ENCODE measurements around the gene KRT84. TPM values are rescaled to one million over a fixed set of nuclear protein-coding genes. Genes with fewer than 3 reads are reported as not detected.

KRT84 gene
- polyA plus RNA-seq, 2 donors, result 0.02 TPM; not detected in 1

DNA sequence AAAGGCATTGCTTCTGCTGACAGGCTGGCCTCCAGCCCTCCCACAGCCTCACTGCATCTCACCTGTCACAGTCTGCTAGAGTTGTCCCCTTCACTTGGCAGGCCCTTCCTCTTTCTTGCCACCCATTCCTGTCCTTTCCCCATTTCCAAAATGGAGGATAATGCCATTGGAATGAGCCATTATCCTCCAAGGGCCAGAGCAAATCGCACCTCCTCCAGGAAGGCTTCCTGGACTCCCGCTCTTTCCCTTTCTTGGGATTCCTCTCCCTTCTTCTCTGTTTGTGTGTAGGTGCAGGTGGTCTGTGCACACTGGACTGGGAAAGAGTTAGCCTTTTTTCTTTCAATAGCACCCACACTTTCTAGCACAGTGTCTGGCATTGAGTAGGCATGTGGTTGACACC is 16.9 kb upstream of the KRT84 start:
- no peaks in the 10 kb centered on the region for H3K27me3 ChIP-seq (ENCODE audit: control insufficient read depth in 1 of 2, insufficient read depth in 2 of 2, low read length in 2 of 2)
- no peaks in the 10 kb centered on the region for H3K9me3 ChIP-seq (ENCODE audit: control insufficient read depth in 2 of 2, insufficient read depth in 1 of 2, low read depth in 1 of 2, low read length in 1 of 2)
- H3K4me1 ChIP-seq (ENCODE audit: control insufficient read depth in 2 of 2, insufficient read depth in 2 of 2, low read length in 1 of 2), result no peaks in the 10 kb centered on the region
- no peaks in the 10 kb centered on the region for H3K36me3 ChIP-seq (ENCODE audit: control insufficient read depth in 2 of 2, insufficient read depth in 2 of 2, low read length in 1 of 2)
- H3K27ac ChIP-seq (ENCODE audit: low read depth in 2 of 2, low read length in 1 of 2), result no peak overlapping the region
- H3K4me3 ChIP-seq (ENCODE audit: low read depth in 1 of 2, low read length in 2 of 2), result no peak overlapping the region
- WGBS, 2 donors, result 95 to 100% methylated on average over 2 of the region's 2 CpGs

DNA sequence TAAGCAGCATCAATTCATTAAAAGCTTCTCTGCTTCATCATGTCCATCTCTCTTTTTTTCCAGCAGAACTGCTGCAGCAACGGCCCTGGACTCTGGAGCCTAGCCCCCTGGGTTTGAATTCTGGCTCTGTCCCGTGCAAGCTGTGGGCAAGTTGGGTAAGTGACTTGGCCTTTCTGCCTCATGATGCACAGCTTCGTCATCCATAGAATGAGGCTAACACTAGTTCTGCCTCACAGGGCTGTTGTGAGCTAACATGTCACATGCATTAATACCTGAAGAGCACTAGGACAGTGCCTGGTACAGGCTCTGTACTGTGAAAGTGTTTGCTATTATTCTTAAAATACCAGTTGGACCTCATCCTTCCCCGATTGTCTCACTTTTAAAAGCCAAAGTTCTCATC is 16.5 kb upstream of the KRT84 start:
- Histone ChIP-seq H3K27ac (ENCODE audit: low read depth in 2 of 2, low read length in 1 of 2) (no peak overlapping the region), H3K27me3 (ENCODE audit: control insufficient read depth in 1 of 2, insufficient read depth in 2 of 2, low read length in 2 of 2) (no peaks in the 10 kb centered on the region), H3K4me1 (ENCODE audit: control insufficient read depth in 2 of 2, insufficient read depth in 2 of 2, low read length in 1 of 2) (no peaks in the 10 kb centered on the region), H3K36me3 (ENCODE audit: control insufficient read depth in 2 of 2, insufficient read depth in 2 of 2, low read length in 1 of 2) (no peaks in the 10 kb centered on the region), H3K4me3 (ENCODE audit: low read depth in 1 of 2, low read length in 2 of 2) (no peak overlapping the region), H3K9me3 (ENCODE audit: control insufficient read depth in 2 of 2, insufficient read depth in 1 of 2, low read depth in 1 of 2, low read length in 1 of 2) (no peaks in the 10 kb centered on the region)
- WGBS, 2 donors, result 81 to 83% methylated on average over 4 of the region's 4 CpGs

DNA sequence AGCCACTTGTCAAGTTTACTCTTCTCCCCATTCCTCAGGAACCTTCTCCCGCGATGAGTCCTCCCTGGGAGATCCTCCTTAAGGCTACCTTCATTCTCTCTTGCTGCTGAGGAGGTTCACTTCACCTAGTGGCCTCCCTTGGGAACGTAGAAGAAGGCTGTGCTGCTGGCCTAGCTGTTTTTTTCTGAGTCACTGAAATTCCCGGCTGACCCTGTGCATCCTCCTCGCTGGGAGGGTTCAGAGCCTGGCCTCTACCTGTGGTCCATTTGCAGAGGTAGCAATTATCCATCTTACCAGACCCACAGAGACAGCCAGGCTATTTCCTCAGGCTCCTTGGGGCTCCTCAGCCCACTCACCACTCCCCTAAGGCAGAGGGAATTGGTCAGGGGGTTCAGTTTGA is 16.1 kb upstream of the KRT84 start:
- no peak overlapping the region for H3K4me3 ChIP-seq (ENCODE audit: low read depth in 1 of 2, low read length in 2 of 2)
- H3K27me3 ChIP-seq (ENCODE audit: control insufficient read depth in 1 of 2, insufficient read depth in 2 of 2, low read length in 2 of 2), result no peaks in the 10 kb centered on the region
- H3K27ac ChIP-seq (ENCODE audit: low read depth in 2 of 2, low read length in 1 of 2), result no peak overlapping the region
- no peaks in the 10 kb centered on the region for H3K9me3 ChIP-seq (ENCODE audit: control insufficient read depth in 2 of 2, insufficient read depth in 1 of 2, low read depth in 1 of 2, low read length in 1 of 2)
- no peaks in the 10 kb centered on the region for H3K36me3 ChIP-seq (ENCODE audit: control insufficient read depth in 2 of 2, insufficient read depth in 2 of 2, low read length in 1 of 2)
- 76 to 86% methylated on average over 5 of the region's 5 CpGs for whole genome bisulfite sequencing, 2 donors
- H3K4me1 ChIP-seq (ENCODE audit: control insufficient read depth in 2 of 2, insufficient read depth in 2 of 2, low read length in 1 of 2), result no peaks in the 10 kb centered on the region

DNA sequence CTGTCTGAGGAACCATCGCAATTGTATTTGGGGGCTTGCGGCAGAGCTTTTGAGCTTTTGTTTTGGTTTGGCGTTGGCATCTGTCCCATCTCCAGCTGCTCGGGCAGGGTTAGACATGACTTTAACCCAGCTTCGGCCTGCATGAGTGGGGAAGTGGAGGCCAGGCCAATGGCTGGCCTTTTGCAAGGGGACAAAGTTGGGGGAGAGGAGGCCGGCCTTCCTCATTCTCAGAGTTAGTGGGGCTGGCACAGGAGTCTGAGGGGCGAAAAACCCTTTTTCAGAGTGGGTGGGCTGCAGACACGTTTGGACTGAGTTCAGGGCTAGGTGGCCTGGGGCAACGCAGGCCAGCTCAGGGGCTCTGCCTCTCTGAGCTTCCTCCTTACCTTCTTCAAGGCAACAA is 15.5 kb upstream of the KRT84 start:
- 84 to 90% methylated on average over 9 of the region's 9 CpGs for WGBS, 2 donors

DNA sequence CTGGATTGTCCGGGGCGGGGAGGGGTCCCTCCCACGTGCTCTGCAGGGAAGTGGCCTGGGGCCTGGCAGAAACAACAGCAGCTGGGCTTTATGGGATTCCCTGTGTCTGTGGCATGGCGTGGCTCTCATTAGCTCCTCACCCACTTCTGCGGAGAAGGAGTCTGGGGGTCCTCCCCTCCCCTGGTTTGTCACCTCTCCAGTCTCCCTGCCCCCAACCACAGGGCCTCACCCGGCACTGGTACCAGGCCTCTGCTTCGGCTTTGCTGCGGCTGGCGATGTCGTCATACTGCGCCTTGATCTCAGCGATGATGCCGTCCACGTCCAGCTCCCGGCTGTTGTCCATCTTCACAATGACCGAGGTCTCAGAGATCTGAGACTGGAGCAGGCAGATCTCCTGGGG is 14.3 kb upstream of the KRT84 start:
- no peaks in the 10 kb centered on the region for H3K4me1 ChIP-seq (ENCODE audit: control insufficient read depth in 2 of 2, insufficient read depth in 2 of 2, low read length in 1 of 2)
- H3K36me3 ChIP-seq (ENCODE audit: control insufficient read depth in 2 of 2, insufficient read depth in 2 of 2, low read length in 1 of 2), result no peaks in the 10 kb centered on the region
- no peaks in the 10 kb centered on the region for H3K27me3 ChIP-seq (ENCODE audit: control insufficient read depth in 1 of 2, insufficient read depth in 2 of 2, low read length in 2 of 2)
- H3K27ac ChIP-seq (ENCODE audit: low read depth in 2 of 2, low read length in 1 of 2), result no peak overlapping the region
- H3K4me3 ChIP-seq (ENCODE audit: low read depth in 1 of 2, low read length in 2 of 2), result no peak overlapping the region
- no peaks in the 10 kb centered on the region for H3K9me3 ChIP-seq (ENCODE audit: control insufficient read depth in 2 of 2, insufficient read depth in 1 of 2, low read depth in 1 of 2, low read length in 1 of 2)
- WGBS, 2 donors, result 95% methylated on average over 16 of the region's 16 CpGs

More for the DNA sequence above, 15.5 kb upstream of the KRT84 start:
- Histone ChIP-seq H3K4me3 (ENCODE audit: low read depth in 1 of 2, low read length in 2 of 2) (no peak overlapping the region), H3K27ac (ENCODE audit: low read depth in 2 of 2, low read length in 1 of 2) (no peak overlapping the region), H3K9me3 (ENCODE audit: control insufficient read depth in 2 of 2, insufficient read depth in 1 of 2, low read depth in 1 of 2, low read length in 1 of 2) (no peaks in the 10 kb centered on the region), H3K27me3 (ENCODE audit: control insufficient read depth in 1 of 2, insufficient read depth in 2 of 2, low read length in 2 of 2) (no peaks in the 10 kb centered on the region), H3K36me3 (ENCODE audit: control insufficient read depth in 2 of 2, insufficient read depth in 2 of 2, low read length in 1 of 2) (no peaks in the 10 kb centered on the region), H3K4me1 (ENCODE audit: control insufficient read depth in 2 of 2, insufficient read depth in 2 of 2, low read length in 1 of 2) (no peaks in the 10 kb centered on the region)

DNA sequence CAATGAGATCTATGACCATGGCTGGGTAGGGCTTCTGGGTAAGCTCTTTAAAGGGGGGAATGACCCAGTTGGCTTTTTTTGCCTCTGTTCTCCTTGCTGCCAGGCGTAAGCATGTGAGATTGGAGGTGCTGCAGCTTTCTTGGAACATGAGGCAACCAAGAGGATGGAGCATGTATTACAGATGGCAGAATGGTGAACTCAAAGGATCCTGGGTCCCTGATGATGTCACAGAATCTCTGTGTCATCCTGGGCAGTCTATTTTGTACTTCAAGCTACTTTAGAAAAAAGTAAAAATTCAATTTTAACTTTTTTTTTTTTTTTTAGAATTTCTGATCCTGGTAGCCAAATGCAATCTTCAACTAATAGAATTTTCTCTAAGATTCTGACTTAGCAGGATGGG is 12.7 kb upstream of the KRT84 start:
- Histone ChIP-seq H3K9me3 (ENCODE audit: control insufficient read depth in 2 of 2, insufficient read depth in 1 of 2, low read depth in 1 of 2, low read length in 1 of 2) (no peaks in the 10 kb centered on the region), H3K27ac (ENCODE audit: low read depth in 2 of 2, low read length in 1 of 2) (no peak overlapping the region), H3K27me3 (ENCODE audit: control insufficient read depth in 1 of 2, insufficient read depth in 2 of 2, low read length in 2 of 2) (no peaks in the 10 kb centered on the region), H3K4me3 (ENCODE audit: low read depth in 1 of 2, low read length in 2 of 2) (no peak overlapping the region), H3K4me1 (ENCODE audit: control insufficient read depth in 2 of 2, insufficient read depth in 2 of 2, low read length in 1 of 2) (no peaks in the 10 kb centered on the region), H3K36me3 (ENCODE audit: control insufficient read depth in 2 of 2, insufficient read depth in 2 of 2, low read length in 1 of 2) (no peaks in the 10 kb centered on the region)
- WGBS, 2 donors, result 76 to 86% methylated on average over 1 of the region's 1 CpG

DNA sequence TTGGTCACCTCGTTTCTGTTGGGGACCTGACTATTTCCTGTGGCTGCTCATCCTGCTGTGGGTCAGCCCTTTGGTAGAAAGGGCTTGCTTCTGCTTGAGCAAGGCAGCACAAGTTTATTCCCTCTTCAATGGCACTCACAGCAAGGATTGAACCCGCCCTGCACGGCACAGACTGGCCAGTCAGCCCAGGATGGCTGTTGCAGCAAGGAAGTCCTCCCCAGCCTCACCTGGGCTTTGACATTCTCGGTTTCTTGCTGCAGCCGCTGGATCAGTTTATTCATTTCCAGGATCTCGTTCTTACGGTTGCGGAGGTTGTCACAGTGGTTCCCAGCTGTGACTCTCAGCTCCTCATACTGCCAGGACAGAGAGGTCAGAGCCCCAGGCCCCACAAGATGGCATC is 11.2 kb upstream of the KRT84 start:
- H3K9me3 ChIP-seq (ENCODE audit: control insufficient read depth in 2 of 2, insufficient read depth in 1 of 2, low read depth in 1 of 2, low read length in 1 of 2), result no peaks in the 10 kb centered on the region
- no peaks in the 10 kb centered on the region for H3K27me3 ChIP-seq (ENCODE audit: control insufficient read depth in 1 of 2, insufficient read depth in 2 of 2, low read length in 2 of 2)
- peaks cover 0 to 2% of the 10 kb centered on the region in 2 donors for H3K4me1 ChIP-seq (ENCODE audit: control insufficient read depth in 2 of 2, insufficient read depth in 2 of 2, low read length in 1 of 2)
- WGBS, 2 donors, result 85 to 88% methylated on average over 8 of the region's 8 CpGs
- H3K27ac ChIP-seq (ENCODE audit: low read depth in 2 of 2, low read length in 1 of 2), result no peak overlapping the region
- H3K4me3 ChIP-seq (ENCODE audit: low read depth in 1 of 2, low read length in 2 of 2), result no peak overlapping the region
- H3K36me3 ChIP-seq (ENCODE audit: control insufficient read depth in 2 of 2, insufficient read depth in 2 of 2, low read length in 1 of 2), result no peaks in the 10 kb centered on the region

DNA sequence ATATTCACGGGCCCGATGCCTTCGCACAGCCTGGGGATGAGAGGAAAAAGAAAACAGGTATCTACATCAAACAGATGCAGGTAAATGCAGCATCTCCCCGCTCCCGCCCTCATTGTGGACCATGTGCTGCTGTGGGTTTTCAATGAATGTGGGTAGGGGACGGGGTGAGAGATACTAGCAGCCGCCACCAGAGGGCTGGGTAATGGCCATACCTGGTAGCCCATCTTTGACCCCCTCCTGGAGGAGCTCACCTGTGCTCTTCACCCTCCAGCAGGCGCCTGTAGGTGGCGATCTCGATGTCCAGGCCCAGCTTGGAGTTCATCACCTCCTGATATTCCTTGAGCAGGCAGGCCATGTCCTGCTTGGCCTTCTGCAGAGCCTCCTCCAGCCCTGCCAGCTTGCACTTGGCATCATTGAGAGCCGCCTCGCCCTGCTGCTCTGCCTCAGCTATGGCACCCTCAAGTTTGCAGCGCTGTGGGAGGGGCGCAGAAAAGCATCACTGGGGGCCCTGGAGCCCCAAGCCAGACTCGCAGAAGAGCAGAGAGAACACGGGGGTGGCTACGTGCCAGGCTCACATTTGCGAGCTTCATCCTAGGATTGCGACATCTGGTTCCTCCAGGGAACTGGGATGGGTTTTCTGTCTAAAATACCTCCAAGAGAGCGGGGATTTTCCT is 10.4 kb upstream of the KRT84 start:
- Histone ChIP-seq H3K4me1 (ENCODE audit: control insufficient read depth in 2 of 2, insufficient read depth in 2 of 2, low read length in 1 of 2) (peaks cover 0 to 9% of the 10 kb centered on the region in 2 donors), H3K36me3 (ENCODE audit: control insufficient read depth in 2 of 2, insufficient read depth in 2 of 2, low read length in 1 of 2) (no peaks in the 10 kb centered on the region), H3K27ac (ENCODE audit: low read depth in 2 of 2, low read length in 1 of 2) (no peak overlapping the region), H3K27me3 (ENCODE audit: control insufficient read depth in 1 of 2, insufficient read depth in 2 of 2, low read length in 2 of 2) (no peaks in the 10 kb centered on the region), H3K9me3 (ENCODE audit: control insufficient read depth in 2 of 2, insufficient read depth in 1 of 2, low read depth in 1 of 2, low read length in 1 of 2) (no peaks in the 10 kb centered on the region), H3K4me3 (ENCODE audit: low read depth in 1 of 2, low read length in 2 of 2) (no peak overlapping the region)
- WGBS, 2 donors, result 55 to 60% methylated on average over 20 of the region's 20 CpGs

DNA sequence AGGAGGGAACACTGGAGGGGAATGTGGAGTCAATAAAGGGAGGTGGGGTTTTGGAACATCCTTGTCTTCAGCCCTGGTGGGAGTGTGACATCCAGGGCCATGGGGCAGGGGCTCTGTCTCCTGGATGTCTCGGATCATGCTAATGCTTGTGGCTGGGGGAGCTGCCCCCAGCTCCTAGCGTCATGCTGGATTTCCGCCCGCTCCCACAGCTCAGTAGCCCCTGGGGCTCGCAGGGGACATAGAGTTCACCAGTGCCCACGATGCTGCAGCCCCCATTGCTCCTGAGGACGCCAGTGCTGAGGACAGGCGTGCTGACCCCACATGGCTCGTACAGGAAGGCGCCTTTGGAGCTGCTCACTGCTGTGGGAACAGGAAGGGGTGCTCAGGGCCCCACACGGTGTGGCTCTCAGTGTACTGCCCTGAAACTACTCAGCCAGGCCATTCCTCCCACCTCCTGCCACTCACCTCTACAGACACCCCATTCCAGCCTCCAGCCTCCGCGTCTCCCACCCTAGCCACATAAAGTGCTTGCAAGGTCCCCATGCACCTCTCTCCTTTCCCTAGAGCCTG is 9.5 kb upstream of the KRT84 start:
- Histone ChIP-seq H3K27ac (ENCODE audit: low read depth in 2 of 2, low read length in 1 of 2) (no peak overlapping the region), H3K9me3 (ENCODE audit: control insufficient read depth in 2 of 2, insufficient read depth in 1 of 2, low read depth in 1 of 2, low read length in 1 of 2) (no peaks in the 10 kb centered on the region), H3K4me3 (ENCODE audit: low read depth in 1 of 2, low read length in 2 of 2) (no peak overlapping the region), H3K4me1 (ENCODE audit: control insufficient read depth in 2 of 2, insufficient read depth in 2 of 2, low read length in 1 of 2) (peaks cover 0 to 11% of the 10 kb centered on the region in 2 donors), H3K36me3 (ENCODE audit: control insufficient read depth in 2 of 2, insufficient read depth in 2 of 2, low read length in 1 of 2) (no peaks in the 10 kb centered on the region), H3K27me3 (ENCODE audit: control insufficient read depth in 1 of 2, insufficient read depth in 2 of 2, low read length in 2 of 2) (no peaks in the 10 kb centered on the region)
- WGBS, 2 donors, result 86 to 88% methylated on average over 13 of the region's 13 CpGs

DNA sequence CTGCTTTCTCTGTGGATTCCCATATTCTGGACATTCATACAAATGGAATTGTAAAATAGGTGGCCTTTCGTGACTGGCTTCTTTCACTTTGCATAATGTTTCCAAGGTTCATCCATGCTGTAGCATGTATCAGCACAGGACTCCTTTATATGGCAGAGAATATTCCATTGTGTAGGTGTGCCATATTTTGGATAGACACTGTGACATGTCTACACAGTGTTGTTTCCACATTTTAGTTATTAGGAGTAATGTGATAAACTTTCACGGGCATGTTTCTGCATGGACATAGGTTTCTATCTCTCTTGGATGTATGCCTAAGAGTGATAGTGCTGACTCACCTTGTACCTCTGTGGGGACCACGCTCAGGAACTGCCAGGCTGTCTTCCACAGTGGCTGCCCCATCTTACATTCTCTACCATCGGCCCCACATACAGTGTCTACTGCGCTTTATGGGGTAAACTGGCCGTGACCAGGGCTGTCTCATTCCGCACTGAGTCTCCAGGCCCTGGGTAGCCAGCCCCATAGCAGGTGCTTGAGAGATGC is 7.1 kb upstream of the KRT84 start:
- 70 to 72% methylated on average over 7 of the region's 7 CpGs for WGBS, 2 donors
- no peaks in the 10 kb centered on the region for H3K9me3 ChIP-seq (ENCODE audit: control insufficient read depth in 2 of 2, insufficient read depth in 1 of 2, low read depth in 1 of 2, low read length in 1 of 2)
- no peaks in the 10 kb centered on the region for H3K27me3 ChIP-seq (ENCODE audit: control insufficient read depth in 1 of 2, insufficient read depth in 2 of 2, low read length in 2 of 2)
- no peaks in the 10 kb centered on the region for H3K36me3 ChIP-seq (ENCODE audit: control insufficient read depth in 2 of 2, insufficient read depth in 2 of 2, low read length in 1 of 2)
- no peak overlapping the region for H3K27ac ChIP-seq (ENCODE audit: low read depth in 2 of 2, low read length in 1 of 2)
- H3K4me1 ChIP-seq (ENCODE audit: control insufficient read depth in 2 of 2, insufficient read depth in 2 of 2, low read length in 1 of 2), result peaks cover 0 to 23% of the 10 kb centered on the region in 2 donors
- H3K4me3 ChIP-seq (ENCODE audit: low read depth in 1 of 2, low read length in 2 of 2), result no peak overlapping the region
